T-helper 2 cell treated with Interferon-gamma antibody and Interleukin-4, amounts not matched to agents 100 ng/mL and 5 ng/mL, for 36 hours (primary cell): ENCODE data around the gene CGNL1. TPM values are rescaled to one million over a fixed set of nuclear protein-coding genes. Genes with fewer than 3 reads are reported as not detected.

ENCODE experiments used
- intact Hi-C: fragments of 100-400 bp; cut with micrococcal nuclease; formaldehyde crosslinking; loops from one replicate; pipeline ENCODE4 v1.15.1; 2023
- total RNA-seq: library from RNA; stranded (reverse); gene quantifications from 2 replicates; pipeline ENCODE4 v1.2.3, GENCODE V29; 2022

The CGNL1 gene
- total RNA-seq, 1 donor from 2014 or later: not detected

DNA sequence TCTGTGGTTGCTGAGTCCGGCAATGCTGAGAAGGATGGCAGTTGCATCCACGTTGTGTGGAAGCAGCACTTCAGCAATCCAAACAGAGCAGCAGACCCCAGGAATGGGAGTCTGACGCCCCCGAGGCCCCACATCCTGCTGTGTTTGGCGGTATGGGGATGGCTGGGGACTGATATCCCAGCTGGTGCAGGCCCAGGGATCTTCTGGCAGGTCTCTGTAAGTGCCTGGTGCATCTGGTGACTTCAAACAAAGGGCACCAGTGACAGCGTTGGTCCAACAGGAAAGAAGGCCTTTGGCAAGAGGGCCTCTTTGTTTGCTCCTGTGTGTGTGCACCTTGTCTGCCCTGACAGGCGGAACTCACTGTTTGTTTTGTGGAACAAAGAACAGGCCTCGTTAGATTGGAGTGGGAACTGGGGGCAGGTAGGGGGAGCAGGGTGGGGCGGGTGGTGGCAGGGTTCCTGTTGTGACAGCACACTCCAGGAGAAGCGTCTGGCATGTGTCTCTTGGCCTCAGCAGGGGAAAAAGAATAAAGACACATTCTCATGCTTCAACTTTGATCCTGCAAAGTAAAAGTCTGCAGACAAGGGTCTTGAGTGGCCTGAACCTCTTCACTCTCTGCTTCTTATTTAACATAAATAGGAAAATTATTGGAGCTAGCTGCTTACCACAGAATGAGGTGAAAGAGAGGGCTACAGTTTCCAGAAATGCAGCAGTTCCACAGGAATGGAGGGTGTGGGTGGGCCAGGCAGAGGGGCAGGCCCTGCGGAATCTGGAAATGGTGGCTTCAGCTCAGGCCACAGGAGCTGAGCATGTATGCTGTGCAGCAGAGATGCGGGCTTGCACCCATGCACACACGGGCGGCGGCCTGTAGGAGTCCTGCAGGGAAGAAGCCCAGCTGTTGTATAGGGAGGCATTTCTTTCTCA, 120.9 kb downstream of the CGNL1 start:
- intact Hi-C loops: no loop called here

DNA sequence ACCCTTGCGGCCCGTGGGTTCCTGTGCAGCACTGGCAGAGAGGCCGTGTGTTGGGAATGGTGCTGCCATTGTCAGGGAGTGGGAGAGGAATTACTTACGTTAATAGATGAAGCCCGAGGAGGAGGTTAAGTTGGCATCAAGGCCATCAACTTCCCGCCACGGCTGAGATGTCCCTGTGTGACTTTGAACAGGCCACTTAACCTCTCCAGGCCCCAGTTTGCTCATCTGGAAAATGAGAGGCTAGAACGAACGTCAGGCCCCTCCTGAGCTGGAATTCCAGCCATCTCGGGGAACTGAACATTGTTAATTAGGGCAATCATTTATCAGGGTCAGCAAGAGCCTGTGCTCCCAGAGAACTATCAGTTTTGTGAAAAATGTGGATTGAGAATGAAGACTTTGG, 124.0 kb downstream of the CGNL1 start:
- intact Hi-C loops: no loop called here

DNA sequence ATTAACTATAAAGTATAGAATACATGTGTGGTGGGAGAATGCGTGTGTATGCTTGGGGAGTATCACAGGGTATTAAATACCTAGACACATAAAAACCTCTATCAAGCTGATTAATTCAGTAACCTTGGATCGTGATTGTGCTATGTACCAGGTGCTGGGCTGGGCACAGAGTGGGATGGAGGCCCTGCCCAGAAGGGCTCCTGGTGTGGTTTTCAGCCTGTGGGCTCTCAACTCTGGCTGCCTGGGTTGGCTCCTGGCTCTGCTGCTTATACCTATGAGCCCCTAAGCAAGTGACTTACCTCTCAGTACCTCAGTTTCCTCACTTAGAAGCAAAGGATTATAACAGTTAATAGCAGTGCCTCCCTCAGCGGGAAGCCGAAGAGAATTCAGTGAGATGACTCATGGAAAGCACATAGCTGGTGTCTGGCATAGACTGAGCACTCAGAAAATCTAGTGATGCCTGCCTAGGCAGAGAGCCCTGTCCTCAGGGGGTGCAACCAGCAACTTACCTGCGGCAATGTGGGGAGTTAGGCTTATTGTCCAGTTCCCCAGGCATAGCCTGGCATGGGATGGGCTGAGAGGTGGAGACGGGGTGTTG, 124.8 kb downstream of the CGNL1 start:
- intact Hi-C loops: no loop called here

DNA sequence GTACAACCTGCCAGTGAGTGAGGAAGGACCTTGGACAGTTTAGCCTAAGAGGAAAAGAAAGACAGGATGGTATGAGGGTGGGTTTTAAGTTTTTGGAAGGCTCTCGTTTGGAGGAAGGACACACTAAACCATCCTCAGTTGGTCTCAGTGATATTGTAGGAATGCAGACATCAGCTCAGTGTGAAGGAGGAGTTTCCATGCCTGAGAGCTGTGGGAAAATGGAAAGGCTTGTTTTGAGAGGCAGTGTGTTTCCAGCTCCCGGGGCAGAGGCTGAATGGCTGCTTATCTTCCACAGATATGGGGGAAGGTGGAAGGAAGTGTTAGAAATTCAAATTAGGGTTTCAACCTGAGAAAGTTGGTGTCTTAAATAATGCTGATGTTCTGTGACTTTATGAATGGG, 125.8 kb downstream of the CGNL1 start:
- intact Hi-C loops: no loop called here

DNA sequence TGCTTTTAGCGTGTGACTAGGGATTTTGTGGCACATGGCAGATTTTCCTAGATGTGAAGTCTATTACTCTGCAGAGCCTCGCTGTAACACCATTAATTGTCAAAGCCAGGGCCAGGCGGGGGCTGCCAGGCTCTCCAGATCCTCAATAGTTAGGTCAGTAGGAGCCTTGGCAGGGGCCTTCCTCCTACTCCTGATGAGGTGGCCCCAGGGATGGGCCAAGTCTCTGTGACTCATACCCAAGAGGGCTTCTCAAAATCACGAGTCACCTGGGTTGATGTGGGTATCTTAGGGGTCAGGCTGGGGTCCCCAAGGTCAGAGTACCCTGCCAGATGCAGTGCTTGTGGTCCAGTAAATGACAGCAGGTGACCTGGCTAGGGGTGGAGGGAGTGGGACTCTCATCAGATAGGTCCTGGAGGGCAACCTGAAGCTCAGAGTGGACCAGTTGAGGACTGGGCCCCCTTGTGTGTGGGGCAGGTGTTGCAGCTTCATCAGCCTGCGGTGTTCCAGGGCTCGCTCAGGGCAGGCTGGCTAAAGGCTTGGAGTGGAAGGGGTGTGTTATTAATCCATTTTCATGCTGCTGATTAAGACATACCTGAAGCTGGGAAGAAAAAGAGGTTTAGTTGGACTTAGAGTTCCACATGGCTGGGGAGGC, 126.9 kb downstream of the CGNL1 start:
- intact Hi-C loops: no loop called here

DNA sequence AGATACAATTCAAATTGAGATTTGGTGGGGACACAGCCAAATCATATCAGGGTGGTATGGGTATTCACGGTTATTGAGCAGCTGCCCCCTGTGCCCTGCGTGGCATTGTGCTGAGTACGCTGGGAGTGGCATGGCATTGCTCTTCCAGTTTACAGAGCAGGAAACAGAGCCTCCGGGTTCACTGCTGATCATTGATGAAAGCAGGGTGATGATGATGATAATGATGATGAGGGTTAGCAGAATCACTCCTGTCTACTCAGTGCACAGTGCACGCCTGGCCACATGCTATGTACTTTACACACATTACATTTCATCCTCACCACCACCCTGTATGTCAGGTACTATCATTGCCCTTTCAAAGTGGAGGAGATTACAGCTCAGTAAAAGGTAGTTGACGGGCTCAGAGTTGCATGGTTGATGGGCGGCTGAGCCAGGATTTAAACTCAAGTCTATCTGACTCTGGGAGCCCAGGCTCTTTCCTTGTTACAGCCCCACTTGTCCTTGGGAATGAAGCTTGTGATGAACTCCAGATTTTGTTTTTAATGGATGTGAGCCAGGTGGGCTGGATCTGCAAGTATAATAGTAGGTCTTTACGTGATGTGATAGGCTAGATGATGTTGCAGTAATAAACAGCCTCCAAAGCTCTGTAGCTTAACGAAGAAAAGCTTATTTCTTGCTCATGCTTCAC, 127.8 kb downstream of the CGNL1 start:
- intact Hi-C loops: no loop called here

DNA sequence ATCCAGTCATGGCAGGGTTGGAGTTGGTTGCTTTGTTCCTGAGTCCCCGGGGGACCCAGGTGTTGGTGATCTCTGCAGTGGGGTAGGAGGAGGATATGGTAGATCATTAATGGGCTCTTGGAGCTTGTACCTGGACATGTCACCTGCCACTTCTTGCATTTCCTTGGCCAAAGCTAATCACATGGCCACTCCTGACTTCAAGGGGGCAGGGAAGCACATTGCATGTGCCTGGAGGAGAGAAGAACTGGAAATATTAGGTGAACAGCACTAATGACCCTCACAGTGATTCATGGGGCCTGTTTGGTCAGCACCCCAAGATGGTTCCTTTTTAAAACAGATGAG, 128.3 kb downstream of the CGNL1 start:
- intact Hi-C loops: no loop called here

DNA sequence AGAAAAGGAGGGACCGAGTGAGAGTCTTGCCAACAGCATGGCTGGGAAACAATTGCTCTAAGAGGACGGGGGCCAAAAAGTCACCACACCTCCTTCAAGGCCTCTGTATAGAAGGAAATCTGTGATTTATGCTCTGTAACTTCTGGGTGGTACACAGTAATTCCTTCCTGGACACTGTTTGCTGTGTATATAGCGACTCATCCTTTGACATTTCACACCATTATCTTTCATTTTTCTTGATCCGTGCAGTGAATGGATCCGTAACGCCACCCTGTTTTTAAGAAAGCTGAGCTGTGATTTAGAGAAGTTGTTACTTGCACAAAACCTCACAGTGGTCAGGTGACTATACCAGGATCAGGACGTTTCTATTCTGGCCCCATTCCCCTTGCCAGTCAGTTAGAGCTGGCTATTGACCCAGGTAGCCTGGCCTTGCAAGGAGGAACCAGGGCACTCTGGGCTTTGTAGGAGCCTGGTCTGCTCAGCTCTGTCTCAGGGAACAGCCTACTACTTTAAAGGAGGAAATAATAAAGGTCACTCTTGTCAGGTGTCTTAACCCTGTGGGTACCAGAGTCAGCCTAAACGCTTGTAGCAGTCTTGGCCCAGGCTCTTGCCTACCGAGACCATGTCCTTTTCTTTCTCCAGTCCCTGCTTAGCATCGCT, 128.9 kb downstream of the CGNL1 start:
- intact Hi-C loops: no loop called here

DNA sequence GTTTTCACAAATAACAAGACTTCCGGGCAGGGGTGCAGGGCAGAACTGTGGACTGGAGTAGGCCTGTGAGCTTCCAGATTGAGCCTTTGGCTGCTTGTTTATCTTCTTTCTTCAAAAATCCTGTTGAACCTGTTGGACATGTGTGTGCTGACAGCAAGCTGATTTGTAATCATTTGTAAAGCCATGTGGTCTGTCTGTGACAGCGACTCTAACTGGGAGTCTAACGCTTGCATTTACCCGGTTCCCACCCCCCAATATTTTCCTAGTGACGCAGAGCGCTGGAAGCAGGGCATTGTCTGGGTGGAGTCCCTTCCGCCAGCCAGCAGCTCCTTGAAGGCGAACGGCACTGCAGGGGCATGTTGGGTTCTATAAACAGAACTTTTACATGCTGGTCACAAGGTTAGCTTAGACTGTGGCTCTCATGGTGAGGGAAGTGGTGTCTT, 129.7 kb downstream of the CGNL1 start:
- intact Hi-C loops: no loop called here

DNA sequence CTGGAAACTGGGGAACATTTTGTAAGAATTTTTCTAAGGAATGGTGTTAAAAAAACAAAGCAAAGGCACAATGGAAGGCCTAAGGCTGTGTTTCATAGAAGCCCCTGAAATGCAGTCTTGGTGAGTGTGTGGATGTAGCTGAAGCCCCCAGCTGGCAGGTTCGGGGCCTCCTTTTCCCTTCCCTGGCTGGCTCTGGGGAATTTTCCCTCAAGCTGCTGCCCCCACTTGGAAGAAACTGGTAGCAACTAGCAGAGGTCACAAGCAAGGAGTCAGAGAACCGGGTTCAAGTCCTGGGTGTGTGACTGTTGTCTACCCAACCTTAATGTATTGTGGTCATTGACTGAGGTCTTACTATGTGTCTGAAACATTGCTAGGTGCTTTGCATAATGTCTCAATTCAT, 130.1 kb downstream of the CGNL1 start:
- intact Hi-C loops: no loop called here

DNA sequence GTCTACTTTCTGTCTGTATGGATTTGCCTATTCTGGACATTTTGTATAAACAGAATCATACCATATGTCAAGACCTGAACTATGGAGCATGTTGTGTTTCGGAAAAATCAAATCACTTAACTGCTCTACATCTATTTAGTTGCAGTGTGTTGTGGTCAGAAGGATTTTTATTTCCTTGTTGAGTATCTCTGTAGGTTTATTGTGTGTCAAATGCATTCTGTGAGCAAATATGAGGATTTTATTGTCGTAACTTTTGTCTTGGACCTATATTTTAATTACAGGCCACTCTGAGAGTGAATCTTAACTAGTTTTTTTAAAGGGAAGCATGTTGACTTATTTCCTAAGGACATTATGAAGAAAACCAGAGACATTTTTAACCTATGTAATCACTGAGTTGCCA, 130.8 kb downstream of the CGNL1 start:
- intact Hi-C loops: no loop called here

DNA sequence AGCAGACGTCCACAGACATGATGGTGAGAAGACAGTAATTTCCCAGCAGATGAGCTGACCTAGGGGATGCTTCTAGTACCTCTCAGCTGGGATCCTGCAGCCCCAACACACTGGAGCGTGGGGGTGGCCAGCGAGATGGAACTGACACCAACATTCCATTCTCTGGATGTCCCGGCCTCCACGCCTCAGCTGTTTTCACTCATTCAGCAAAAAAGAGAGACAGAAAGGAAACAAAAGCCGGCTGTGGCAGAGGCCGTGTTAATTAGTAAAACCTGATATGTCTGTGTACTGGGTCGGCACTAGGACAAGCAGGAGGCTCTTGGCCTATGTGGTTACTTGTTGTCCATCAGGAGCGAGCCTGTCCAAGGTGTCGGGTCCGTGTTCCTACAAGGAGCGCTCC, 132.8 kb downstream of the CGNL1 start:
- intact Hi-C loops: no loop called here

DNA sequence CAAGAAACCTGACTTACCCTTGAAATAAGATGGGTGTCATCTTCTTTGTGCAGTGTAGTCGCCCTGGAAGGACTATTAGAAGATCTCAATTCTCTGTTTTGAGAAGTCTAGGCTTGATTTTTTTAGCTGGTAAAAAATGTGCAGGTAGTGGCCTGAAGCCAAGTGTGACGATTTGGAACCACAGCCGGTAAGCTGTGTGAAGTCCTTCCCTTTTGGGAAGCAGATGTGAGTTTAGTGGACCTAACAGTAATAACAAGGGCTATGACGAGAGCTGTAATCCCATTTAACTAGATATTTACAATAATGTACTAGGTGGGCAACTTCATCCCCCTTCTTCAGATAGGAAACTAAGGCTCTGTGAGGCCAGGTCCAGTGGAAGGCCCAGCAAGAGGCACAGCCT, 133.7 kb downstream of the CGNL1 start:
- intact Hi-C loops: no loop called here

DNA sequence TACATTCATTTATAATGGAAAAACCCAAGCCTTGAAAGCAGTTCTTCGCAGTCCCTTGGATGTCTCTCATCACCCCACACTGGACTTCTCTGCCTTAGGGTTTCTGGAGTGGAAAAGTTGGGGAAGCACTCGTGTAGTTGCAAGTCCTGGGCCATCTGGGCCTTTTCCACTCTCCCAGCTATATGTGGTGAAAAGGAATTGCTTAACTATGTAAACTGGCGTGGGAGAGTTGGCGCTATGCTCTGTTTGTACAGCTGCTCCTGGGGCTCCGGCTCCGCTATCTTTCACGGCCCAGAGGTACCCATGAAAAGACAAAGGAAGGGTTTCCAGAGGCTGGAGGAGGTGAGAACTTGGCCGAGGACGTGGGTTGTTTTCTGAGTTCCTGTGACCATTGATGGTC, 134.3 kb downstream of the CGNL1 start:
- intact Hi-C loops: no loop called here

DNA sequence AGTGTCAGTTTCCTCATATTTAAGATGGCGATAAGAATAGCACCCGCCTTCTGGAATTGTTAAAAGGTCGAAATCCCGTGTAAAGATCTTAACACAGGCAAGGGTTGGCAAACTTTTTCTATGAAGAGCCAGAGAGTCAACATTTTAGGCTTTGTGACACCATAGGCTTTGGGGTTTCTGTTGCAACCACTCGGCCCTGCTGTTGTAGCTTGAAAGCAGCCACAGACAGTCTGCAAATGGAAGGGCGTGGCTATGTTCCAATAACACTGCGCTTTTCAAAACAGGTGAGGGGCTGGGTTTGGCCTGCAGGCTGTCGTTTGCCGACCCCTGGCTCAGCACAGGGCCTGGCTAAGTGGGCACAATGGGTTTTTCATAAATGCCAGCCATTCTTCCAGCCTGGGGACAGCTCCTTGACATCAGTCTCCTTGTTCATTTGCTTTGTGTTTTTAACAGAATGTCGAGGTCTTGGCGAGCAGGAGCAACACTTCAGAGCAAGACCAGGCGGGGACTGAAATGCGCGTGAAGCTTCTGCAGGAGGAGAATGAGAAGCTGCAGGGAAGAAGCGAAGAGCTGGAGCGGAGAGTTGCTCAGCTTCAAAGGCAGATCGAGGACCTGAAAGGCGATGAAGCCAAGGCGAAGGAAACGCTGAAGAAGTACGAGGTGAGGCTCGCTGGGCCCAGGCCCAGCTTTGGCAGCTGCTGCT, 140.2 kb downstream of the CGNL1 start:
- intact Hi-C loops: no loop called here

DNA sequence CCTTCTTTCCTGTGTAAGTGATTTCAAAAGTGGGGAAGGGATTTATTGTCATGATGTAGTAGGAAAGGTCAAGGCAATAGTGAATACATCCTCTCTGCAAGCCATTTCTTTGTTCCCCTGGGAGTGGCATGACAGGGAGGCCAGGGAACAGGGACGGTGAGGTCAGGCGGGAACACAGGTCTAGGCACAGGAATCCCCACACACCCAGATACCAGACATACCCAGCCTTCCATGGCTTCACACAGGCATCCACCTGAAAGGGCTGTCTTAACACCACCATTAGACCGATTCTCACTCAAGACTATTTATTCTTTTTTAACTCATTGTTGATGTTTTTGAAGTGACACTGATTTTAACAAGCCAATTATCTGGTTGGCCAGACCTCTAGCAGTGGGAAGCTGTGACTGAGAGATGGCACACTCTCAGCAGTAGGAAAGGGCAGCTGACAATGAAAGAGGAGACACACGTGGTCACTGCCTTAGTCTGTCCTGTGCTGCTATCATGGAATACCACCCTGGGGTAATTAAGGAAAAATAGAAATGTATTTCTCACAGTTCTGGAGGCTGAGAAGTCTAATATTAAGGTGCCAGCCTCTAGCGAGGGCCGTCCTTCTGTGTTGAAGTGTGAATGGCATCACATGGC, 140.8 kb downstream of the CGNL1 start:
- intact Hi-C loops: no loop called here

DNA sequence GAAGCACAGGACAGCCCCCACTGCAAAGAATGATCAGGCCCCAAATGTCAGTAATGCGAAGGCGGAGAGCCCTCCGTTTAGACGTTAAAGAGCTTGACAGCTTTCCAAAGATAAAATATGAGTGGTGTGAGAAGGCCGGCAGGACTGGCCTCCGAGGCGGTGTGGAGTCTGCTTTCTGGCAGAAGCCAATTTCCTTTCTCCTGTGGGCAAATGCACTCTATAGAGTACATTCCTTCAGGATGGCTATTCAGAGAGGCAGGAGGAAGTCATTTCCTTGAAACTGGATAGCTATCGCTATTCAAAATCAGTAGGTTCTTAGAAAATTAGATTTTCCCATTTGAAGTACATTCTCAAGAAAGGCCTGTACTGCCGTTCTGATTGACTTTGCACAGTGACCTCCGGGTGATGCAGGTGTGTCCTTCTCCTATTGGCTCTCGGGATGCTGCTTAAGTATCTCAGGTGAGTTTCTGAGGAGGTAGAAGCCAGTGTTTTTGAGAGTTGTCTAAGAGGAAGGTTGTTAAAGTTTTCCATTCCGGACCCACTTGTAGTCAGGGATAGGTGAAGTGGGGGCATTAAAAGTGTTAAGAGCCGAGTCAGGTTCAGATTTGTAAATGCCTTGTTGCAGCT, 142.6 kb downstream of the CGNL1 start:
- intact Hi-C loops: no loop called here

DNA sequence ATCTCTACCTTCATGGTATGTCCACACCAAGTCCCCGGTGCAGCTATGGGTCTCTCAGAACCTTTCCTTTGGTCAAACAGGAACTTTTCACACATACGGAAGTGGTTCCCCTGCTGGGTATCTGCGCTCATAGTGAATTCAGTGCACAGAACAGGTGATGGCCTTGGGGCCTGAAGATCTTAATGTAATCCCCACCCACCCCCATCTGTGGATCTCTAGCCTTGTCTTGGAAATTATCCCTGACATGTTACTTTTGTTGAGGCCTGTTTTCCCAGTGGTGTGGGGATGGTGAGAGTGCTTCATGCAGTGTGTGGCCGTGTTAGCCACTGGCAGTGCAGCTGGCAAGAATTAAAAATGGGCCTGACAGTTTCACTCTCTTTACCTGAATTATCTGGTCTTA, 143.5 kb downstream of the CGNL1 start:
- intact Hi-C loops: loop anchor here (10.0 kb wide), 1 partner anchor 1025 kb away; no protein-coding TSS in a partner anchor

DNA sequence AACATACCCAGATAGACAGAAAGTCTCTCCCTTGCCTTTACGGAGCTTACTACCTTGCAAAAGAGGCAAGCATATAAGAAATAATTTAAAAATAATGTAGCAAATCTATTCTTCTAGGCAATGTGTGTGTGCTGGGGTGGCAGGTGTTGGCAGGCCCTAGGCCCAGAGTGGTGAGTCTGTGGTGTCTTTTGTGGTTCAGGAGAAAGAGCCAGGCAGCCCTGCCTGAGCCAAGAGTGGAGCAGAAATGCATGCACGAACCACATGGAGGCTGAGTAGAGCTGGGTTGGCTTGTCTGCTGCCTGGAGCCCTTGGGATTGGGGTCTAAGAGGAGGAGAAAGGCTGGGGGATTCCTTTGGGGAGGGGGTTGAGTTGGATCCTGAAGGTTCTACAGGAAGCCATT, 145.2 kb downstream of the CGNL1 start:
- intact Hi-C loops: loop anchor here (10.0 kb wide), 1 partner anchor 1027 kb away; no protein-coding TSS in a partner anchor

DNA sequence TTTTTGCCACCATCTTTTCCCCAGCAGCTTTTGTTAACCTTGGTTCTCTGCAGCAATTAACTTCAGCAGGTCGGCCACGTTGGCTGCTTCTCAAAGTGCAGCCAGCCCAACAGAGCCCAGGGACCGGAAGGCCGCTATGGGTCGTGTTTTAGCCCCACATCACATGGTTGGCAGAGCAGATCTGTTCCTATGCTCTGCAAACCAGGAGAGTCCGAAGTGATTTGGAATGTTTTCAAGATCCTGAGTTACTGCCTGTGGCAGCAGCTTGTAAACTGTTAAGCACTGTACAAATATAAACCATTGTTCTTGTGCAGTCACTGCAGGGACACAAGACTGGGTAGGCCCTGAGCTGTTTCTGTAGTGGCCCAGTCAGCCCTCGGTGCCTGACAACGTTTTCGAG, 145.8 kb downstream of the CGNL1 start:
- intact Hi-C loops: loop anchor here (10.0 kb wide), 1 partner anchor 1027 kb away; no protein-coding TSS in a partner anchor
